GM13976 (cell line): Measurements from ENCODE around the gene RCSD1.
A peak's percentile ranks its signal among the peaks of the same experiment; 100 is the strongest.

Source experiments
- DNase-seq: peaks from one replicate; pipeline ENCODE4 v3.0.0; 2012; ENCODE audit warnings: low spot score
- in situ Hi-C: fragments of 300-500 bp; cut with MboI; formaldehyde crosslinking; loops from one replicate; pipeline ENCODE4 v1.12.0; 2022; ENCODE audit warnings: low sequenced_read_pairs, mixed read lengths, inconsistent platforms; ENCODE audit not compliant: unreplicated experiment
- TF ChIP-seq, protein P1 (sequence below): IDR thresholded peaks from 2 replicates; pipeline ENCODE4 v1.5.1; 2012; ENCODE audit warnings: borderline replicate concordance, mild to moderate bottlenecking; ENCODE audit not compliant: insufficient read depth; ENCODE audit errors: extremely low read depth, missing control alignments, control extremely low read depth

The RCSD1 gene

DNA sequence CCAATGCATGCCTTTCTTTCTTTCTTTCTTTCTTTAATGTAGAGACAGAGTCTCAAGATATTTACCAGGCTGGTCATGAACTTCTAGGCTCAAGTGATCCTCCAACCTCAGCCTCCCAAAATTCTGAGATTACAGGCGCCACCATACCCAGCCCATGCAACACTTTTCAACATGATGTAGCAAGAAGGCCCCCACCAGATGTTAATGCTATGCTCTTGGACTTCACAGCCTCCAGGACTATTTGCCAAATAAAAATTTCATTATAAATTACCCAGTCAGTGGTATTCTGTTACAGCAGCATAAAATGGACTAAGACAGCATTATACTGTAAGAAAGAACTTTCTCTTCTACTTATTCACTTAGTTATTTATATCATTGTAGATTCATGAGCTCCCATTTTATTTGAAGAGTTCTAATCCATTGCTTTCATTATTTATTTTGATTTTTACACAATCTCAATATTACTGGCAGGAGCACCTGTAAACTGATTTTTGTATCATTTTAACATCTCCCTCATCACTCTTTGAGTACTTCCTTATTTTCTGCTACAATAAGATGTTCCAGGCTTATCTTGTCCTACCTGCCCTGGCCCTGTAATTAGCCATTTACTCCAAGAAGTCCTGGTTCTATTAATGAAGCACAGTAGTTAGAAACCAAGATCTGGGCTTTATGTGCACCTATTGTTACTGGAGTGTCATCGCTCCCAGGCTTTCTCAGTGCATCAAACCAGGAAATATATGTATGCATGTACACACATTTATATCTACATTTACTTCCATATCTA, 4.8 kb upstream of the RCSD1 start:
- in situ Hi-C loops: no loop called here
- TF ChIP-seq, protein P1, sequence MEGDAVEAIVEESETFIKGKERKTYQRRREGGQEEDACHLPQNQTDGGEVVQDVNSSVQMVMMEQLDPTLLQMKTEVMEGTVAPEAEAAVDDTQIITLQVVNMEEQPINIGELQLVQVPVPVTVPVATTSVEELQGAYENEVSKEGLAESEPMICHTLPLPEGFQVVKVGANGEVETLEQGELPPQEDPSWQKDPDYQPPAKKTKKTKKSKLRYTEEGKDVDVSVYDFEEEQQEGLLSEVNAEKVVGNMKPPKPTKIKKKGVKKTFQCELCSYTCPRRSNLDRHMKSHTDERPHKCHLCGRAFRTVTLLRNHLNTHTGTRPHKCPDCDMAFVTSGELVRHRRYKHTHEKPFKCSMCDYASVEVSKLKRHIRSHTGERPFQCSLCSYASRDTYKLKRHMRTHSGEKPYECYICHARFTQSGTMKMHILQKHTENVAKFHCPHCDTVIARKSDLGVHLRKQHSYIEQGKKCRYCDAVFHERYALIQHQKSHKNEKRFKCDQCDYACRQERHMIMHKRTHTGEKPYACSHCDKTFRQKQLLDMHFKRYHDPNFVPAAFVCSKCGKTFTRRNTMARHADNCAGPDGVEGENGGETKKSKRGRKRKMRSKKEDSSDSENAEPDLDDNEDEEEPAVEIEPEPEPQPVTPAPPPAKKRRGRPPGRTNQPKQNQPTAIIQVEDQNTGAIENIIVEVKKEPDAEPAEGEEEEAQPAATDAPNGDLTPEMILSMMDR: no peak
- no peak for DNase-seq

DNA sequence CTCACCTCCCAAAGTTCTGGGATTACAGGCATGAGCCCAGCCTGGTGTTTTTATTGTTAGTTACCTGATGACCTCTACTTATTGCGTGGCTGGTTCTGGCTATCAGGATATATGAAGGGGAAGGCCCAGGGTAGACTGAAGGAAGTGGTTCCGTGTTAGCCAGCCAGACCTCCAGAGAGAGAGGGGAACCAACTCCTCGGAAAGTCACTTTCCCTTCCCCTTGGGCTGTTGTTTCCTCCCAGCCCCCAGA, 2.5 kb upstream of the RCSD1 start:
- no peak for DNase-seq
- in situ Hi-C loops: no loop called here
- TF ChIP-seq, protein P1: no peak

DNA sequence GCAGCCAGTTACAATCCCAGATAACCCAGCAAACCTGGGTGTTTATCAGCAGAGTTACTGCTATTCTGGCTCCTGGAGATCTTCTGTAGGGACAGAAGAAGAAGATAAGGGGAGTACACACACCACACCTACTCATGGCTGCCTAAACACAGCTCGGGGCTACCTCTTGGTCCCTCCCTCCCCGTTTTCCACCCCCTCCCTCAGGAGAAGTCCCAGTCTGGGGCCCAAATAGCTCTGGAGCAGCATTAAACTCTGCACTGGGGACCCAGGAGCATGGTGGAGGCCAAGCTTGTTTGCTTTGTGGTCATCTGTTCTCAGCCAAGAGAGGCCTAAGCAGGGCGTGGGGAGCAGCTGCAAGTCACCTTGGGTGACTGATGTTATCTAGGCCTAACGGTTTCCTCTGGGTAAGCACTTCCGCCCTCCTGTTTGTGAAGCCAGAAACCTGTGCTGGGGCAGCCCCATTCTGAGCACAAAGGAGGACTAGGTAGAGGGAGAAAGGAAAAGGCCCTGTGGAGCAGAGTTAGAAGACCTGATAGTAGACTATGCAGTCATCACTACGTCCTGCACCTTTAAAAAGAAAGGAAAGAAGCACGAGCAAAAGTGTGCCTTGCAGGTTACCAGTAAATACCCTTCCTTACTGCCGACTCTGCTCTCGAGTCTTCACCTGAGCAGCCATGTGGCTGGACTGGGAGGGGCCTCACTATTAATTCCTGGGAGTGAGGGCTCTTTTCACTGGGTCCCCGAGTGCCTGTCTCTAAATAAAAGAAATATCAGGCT, 2.0 kb upstream of the RCSD1 start:
- TF ChIP-seq, protein P1: no peak
- DNase-seq: peak; percentile 81

DNA sequence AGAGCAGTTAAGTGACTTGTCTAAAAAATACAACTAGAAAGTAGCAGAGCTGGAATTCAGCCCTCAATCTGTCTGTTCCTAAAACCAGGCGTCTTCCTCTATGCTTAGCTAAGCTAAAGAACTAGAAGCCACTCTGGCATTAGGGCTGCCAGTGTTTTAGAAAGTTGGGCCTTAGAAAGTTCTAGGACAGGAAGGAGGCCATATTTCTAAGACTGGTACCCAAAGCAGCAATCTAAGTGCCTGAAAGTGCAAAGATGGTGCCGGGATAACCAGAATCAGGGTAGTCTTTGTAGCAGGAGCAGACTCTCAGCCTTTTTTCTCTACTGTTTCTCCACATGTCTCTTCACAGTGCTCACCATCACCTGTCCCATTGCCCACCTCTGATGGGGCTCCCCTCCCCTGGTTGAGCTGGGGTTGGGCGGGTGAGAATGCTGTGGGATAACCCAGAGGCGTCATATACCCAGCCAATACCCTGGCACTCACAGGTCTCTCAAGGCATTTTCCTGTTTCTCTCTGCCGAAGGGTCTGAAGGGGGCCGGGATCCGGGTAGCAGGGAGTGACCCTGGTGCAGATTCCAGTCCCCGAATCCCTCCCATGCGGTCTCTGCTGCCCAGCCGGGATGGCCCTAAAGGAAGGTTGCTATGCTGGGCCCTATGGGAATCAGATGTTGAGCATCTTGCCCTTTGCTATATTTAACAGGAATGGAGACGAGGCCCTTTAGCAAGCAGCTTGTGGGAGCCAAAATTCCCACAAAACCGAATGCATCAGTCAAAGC, 1.1 kb upstream of the RCSD1 start:
- DNase-seq: no peak
- TF ChIP-seq, protein P1: no peak
- in situ Hi-C loops: no loop called here

More for the DNA sequence above, 2.0 kb upstream of the RCSD1 start:
- in situ Hi-C loops: no loop called here

DNA sequence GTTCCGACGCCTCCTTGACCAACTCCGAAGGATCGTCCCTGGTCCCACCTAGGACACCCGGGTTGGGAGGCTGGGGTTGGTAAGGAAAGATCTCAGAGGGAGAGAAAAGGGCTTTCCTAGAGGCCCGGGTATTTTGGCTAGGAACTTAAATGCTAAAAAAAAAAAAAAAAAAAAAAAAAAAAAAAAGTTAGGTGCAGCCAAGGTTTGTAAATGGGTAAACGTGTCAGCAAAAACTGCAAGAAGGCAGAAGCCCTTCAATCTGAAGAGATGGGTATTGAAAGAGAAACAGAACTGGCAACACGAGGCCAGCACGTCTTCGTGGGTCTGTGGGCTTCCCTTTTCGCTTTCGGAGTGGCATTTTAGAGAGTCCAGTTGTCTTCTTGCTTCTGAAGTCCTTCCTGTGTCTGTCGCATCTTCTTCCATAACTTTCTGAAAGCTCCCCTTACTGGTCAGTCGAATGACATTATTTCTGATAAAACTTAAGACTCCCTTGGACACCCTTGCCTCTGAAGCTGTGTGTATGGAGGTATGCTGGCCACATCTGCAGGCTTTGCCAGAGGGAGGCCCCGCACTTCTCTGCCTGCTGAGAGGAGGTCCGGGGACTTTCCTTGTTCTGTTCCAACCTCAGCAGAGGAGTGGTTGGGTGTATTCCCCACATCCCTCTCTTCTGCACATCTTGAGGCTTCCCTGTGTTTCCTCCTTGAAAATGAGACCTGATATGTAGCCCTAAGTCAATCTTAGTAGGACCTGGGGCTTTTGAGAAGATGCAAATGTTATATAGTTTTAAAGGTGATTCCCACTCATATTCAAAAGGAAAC, 745 bp downstream of the RCSD1 start:
- TF ChIP-seq, protein P1: no peak
- no peak for DNase-seq
- in situ Hi-C loops: no loop called here
